Ectodermal cell (in vitro differentiated cells): ENCODE data around the gene DPYSL5.

Experiments used
- H3K27ac ChIP-seq: 2 replicates; pipeline ENCODE4 v1.7.0; 2013; ENCODE audit warnings: mild to moderate bottlenecking, low read depth, low read length; ENCODE audit not compliant: insufficient read depth, poor library complexity, severe bottlenecking
- H3K27me3 ChIP-seq: 2 replicates; pipeline ENCODE4 v1.7.0; 2013; ENCODE audit warnings: mild to moderate bottlenecking, low read length; ENCODE audit not compliant: insufficient read depth, control insufficient read depth, poor library complexity, severe bottlenecking
- H3K36me3 ChIP-seq: one replicate; pipeline ENCODE4 v1.7.0; 2013; ENCODE audit warnings: low read length; ENCODE audit not compliant: control insufficient read depth, insufficient read depth
- H3K4me1 ChIP-seq: one replicate; pipeline ENCODE4 v1.7.0; 2013; ENCODE audit warnings: low read length; ENCODE audit not compliant: control insufficient read depth, insufficient read depth
- H3K4me3 ChIP-seq: 2 replicates; pipeline ENCODE4 v1.7.0; 2013; ENCODE audit warnings: low read depth, low read length, control low read depth; ENCODE audit not compliant: insufficient read depth
- H3K9me3 ChIP-seq: 2 replicates; pipeline ENCODE4 v1.7.0; 2013; ENCODE audit warnings: mild to moderate bottlenecking, low read length, moderate library complexity; ENCODE audit not compliant: control insufficient read depth
- WGBS, 2 experiments: methylation state at CpG; one replicate each; pipeline ENCODE4 v1.1.7; 2013; ENCODE audit warnings: missing lambda C conversion rate in 2 of 2; 5-methylcytosine and 5-hydroxymethylcytosine counted together

Gene DPYSL5

GRCh38 chr2:26942543-26943295 lies 94.8 kb downstream of the DPYSL5 start:
- 36 to 38% methylated on average over 28 of the region's 28 CpGs for WGBS, 2 experiments
- H3K36me3 ChIP-seq, result peaks cover 51% of the 10 kb centered on the region
- H3K27ac ChIP-seq, result no peak overlapping the region
- H3K27me3 ChIP-seq, result no peaks in the 10 kb centered on the region
- H3K4me3 ChIP-seq, result no peak overlapping the region
- H3K4me1 ChIP-seq, result peaks cover 13% of the 10 kb centered on the region
- no peaks in the 10 kb centered on the region for H3K9me3 ChIP-seq

- Histone ChIP-seq H3K4me1 (peaks cover 13% of the 10 kb centered on the region), H3K4me3 (no peak overlapping the region), H3K36me3 (peaks cover 59% of the 10 kb centered on the region), H3K27ac (no peak overlapping the region), H3K9me3 (no peaks in the 10 kb centered on the region), H3K27me3 (no peaks in the 10 kb centered on the region)
- 66 to 69% methylated on average over 12 of the region's 12 CpGs for WGBS, 2 experiments
These were observed 98.2 kb downstream of the DPYSL5 start for GRCh38 chr2:26945991-26946750.

- 85 to 86% methylated on average over 34 of the region's 34 CpGs for WGBS, 2 experiments
- H3K9me3 ChIP-seq, result no peaks in the 10 kb centered on the region
- H3K36me3 ChIP-seq, result peaks cover 53% of the 10 kb centered on the region
- no peak overlapping the region for H3K4me3 ChIP-seq
- H3K27ac ChIP-seq, result no peak overlapping the region
- H3K4me1 ChIP-seq, result peaks cover 13% of the 10 kb centered on the region
- H3K27me3 ChIP-seq, result no peaks in the 10 kb centered on the region
These were observed 99.2 kb downstream of the DPYSL5 start for GRCh38 chr2:26946841-26947784.

GRCh38 chr2:26948800-26949199 lies 100.9 kb downstream of the DPYSL5 start:
- Histone ChIP-seq H3K9me3 (no peaks in the 10 kb centered on the region), H3K27ac (no peak overlapping the region), H3K27me3 (no peaks in the 10 kb centered on the region), H3K4me1 (peaks cover 13% of the 10 kb centered on the region), H3K36me3 (peaks cover 42% of the 10 kb centered on the region), H3K4me3 (no peak overlapping the region)
- 95% methylated on average over 3 of the region's 3 CpGs for WGBS, 2 experiments

- Histone ChIP-seq H3K36me3 (peaks cover 33% of the 10 kb centered on the region), H3K4me3 (no peak overlapping the region), H3K9me3 (no peaks in the 10 kb centered on the region), H3K27me3 (no peaks in the 10 kb centered on the region), H3K27ac (no peak overlapping the region), H3K4me1 (peaks cover 9% of the 10 kb centered on the region)
- 94 to 95% methylated on average over 5 of the region's 5 CpGs for WGBS, 2 experiments
These were observed 102.3 kb downstream of the DPYSL5 start for GRCh38 chr2:26950246-26950645.

- Histone ChIP-seq H3K36me3 (peaks cover 28% of the 10 kb centered on the region), H3K4me3 (no peak overlapping the region), H3K9me3 (no peaks in the 10 kb centered on the region), H3K4me1 (peaks cover under 1% of the 10 kb centered on the region), H3K27me3 (no peaks in the 10 kb centered on the region), H3K27ac (no peak overlapping the region)
- 98 to 100% methylated on average over 3 of the region's 3 CpGs for WGBS, 2 experiments
These were observed 103.3 kb downstream of the DPYSL5 start for GRCh38 chr2:26951236-26951635.

- Histone ChIP-seq H3K36me3 (peaks cover 20% of the 10 kb centered on the region), H3K9me3 (no peaks in the 10 kb centered on the region), H3K27me3 (no peaks in the 10 kb centered on the region), H3K27ac (no peak overlapping the region), H3K4me1 (no peaks in the 10 kb centered on the region), H3K4me3 (no peak overlapping the region)
- 42 to 43% methylated on average over 4 of the region's 4 CpGs for WGBS, 2 experiments
These were observed 104.4 kb downstream of the DPYSL5 start for GRCh38 chr2:26952374-26952773.

GRCh38 chr2:26954135-26954534 lies 106.2 kb downstream of the DPYSL5 start:
- no peaks in the 10 kb centered on the region for H3K9me3 ChIP-seq
- H3K4me3 ChIP-seq, result no peak overlapping the region
- no peaks in the 10 kb centered on the region for H3K4me1 ChIP-seq
- H3K27ac ChIP-seq, result no peak overlapping the region
- 92 to 94% methylated on average over 4 of the region's 4 CpGs for WGBS, 2 experiments
- peaks cover 2% of the 10 kb centered on the region for H3K36me3 ChIP-seq
- no peaks in the 10 kb centered on the region for H3K27me3 ChIP-seq

- Histone ChIP-seq H3K27me3 (no peaks in the 10 kb centered on the region), H3K36me3 (no peaks in the 10 kb centered on the region), H3K4me1 (no peaks in the 10 kb centered on the region), H3K4me3 (no peak overlapping the region), H3K9me3 (no peaks in the 10 kb centered on the region), H3K27ac (no peak overlapping the region)
- 94 to 96% methylated on average over 2 of the region's 3 CpGs for WGBS, 2 experiments
These were observed 109.1 kb downstream of the DPYSL5 start for GRCh38 chr2:26957041-26957440.

GRCh38 chr2:26957534-26957933 lies 109.6 kb downstream of the DPYSL5 start:
- no peaks in the 10 kb centered on the region for H3K27me3 ChIP-seq
- no peaks in the 10 kb centered on the region for H3K4me1 ChIP-seq
- H3K9me3 ChIP-seq, result no peaks in the 10 kb centered on the region
- WGBS, 2 experiments, result 82 to 88% methylated on average over 3 of the region's 3 CpGs
- no peaks in the 10 kb centered on the region for H3K36me3 ChIP-seq
- no peak overlapping the region for H3K27ac ChIP-seq
- no peak overlapping the region for H3K4me3 ChIP-seq
